B cell (primary cell): ENCODE results near the gene STPG3.

Experiments
- CTCF ChIP-seq: fragments of 200-600 bp; IDR thresholded peaks from one replicate; pipeline ENCODE4 v1.8.0; 2022; ENCODE audit warnings: antibody characterized with exemption, mild to moderate bottlenecking
- EZH2 ChIP-seq: IDR thresholded peaks from 2 replicates; pipeline ENCODE4 v1.6.1; 2012; ENCODE audit warnings: borderline replicate concordance, low read depth, mild to moderate bottlenecking, moderate library complexity, low read length; ENCODE audit not compliant: insufficient read depth, poor library complexity, severe bottlenecking

- TF ChIP-seq CTCF (no peak), EZH2 (no peak)
These were observed 20.2 kb upstream of the STPG3 start, which contains the start of gene SLC34A3 for GRCh38 chr9:137230705-137231371.
